ENCODE results near the gene LRPPRC. TPM values are rescaled to one million over a fixed set of nuclear protein-coding genes. Genes with fewer than 3 reads are reported as not detected.

Gene LRPPRC
- total and polyA plus RNA-seq, 7 donors: 47.3 to 198 (median 100) TPM

DNA sequence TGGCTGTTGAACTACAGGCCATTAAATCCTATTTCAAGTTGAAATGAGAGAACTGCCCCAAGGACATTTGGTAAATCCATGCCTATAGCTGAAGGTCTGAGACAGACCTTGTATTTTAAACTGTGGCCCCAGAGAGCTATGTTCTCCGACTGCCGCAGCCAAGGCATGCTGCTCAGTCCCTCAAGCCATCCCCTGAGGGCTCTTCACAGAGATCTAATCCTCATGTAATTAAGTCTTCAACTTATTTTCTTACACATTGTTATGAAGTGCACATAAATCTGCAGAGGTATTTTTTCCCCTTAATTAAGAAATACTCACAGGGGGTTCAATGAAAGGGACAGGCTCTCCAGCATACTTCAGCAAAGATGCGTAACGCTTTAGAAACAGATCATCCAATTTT is 106.4 kb downstream of the LRPPRC start:
- TF ChIP-seq, protein P1, sequence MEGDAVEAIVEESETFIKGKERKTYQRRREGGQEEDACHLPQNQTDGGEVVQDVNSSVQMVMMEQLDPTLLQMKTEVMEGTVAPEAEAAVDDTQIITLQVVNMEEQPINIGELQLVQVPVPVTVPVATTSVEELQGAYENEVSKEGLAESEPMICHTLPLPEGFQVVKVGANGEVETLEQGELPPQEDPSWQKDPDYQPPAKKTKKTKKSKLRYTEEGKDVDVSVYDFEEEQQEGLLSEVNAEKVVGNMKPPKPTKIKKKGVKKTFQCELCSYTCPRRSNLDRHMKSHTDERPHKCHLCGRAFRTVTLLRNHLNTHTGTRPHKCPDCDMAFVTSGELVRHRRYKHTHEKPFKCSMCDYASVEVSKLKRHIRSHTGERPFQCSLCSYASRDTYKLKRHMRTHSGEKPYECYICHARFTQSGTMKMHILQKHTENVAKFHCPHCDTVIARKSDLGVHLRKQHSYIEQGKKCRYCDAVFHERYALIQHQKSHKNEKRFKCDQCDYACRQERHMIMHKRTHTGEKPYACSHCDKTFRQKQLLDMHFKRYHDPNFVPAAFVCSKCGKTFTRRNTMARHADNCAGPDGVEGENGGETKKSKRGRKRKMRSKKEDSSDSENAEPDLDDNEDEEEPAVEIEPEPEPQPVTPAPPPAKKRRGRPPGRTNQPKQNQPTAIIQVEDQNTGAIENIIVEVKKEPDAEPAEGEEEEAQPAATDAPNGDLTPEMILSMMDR (IDR thresholded peaks at IDR 0.05): no peak
- no peaks in the 10 kb centered on the region for H3K9me3 ChIP-seq
- H3K4me1 ChIP-seq: no peaks in the 10 kb centered on the region
- H3K36me3 ChIP-seq (ENCODE audit: insufficient read depth in 1 of 2, low read depth in 1 of 2): peaks cover 18 to 87% of the 10 kb centered on the region in 2 donors
- no peaks in the 10 kb centered on the region for H3K27me3 ChIP-seq (ENCODE audit: insufficient read depth in 3 of 3, low read length in 2 of 3)
- no peak for DNase-seq
- WGBS, 3 donors: 94 to 97% (median 97%) methylated on average over 4 of the region's 4 CpGs
- intact Hi-C loops (cut with DNase I): no loop called here
- ATAC-seq: no peak
- no peak overlapping the region for H3K27ac ChIP-seq
- no peak overlapping the region for H3K4me3 ChIP-seq

DNA sequence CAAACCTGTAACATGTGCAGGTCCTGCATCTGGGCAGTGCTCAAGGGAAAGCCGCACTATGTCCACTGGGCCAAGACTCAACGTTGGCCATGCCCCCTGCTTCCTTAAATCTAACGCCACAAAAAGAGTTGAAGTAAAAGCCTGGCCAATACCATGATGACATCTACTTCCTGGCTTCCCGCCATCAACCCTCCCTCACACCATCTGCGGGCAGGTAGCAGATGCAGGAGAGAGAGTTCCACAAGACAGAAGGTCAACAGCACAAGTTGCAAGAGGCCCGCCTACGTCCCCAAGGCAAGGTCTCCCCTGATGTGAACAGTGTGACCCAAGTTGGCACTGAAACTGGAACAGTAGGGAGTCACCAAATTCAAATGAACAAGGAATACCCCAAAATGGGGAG is 108.6 kb downstream of the LRPPRC start:
- Histone ChIP-seq H3K36me3 (ENCODE audit: insufficient read depth in 1 of 2, low read depth in 1 of 2) (peaks cover 6 to 65% of the 10 kb centered on the region in 2 donors), H3K4me3 (no peak overlapping the region), H3K9me3 (no peaks in the 10 kb centered on the region), H3K27me3 (ENCODE audit: insufficient read depth in 3 of 3, low read length in 2 of 3) (no peaks in the 10 kb centered on the region), H3K27ac (no peak overlapping the region), H3K4me1 (no peaks in the 10 kb centered on the region)
- 89 to 95% (median 92%) methylated on average over 7 of the region's 7 CpGs for WGBS, 3 donors
- TF ChIP-seq, protein P1 (IDR thresholded peaks at IDR 0.05): no peak
- ATAC-seq (no peak), DNase-seq (no peak)
- intact Hi-C loops (cut with DNase I): no loop called here

DNA sequence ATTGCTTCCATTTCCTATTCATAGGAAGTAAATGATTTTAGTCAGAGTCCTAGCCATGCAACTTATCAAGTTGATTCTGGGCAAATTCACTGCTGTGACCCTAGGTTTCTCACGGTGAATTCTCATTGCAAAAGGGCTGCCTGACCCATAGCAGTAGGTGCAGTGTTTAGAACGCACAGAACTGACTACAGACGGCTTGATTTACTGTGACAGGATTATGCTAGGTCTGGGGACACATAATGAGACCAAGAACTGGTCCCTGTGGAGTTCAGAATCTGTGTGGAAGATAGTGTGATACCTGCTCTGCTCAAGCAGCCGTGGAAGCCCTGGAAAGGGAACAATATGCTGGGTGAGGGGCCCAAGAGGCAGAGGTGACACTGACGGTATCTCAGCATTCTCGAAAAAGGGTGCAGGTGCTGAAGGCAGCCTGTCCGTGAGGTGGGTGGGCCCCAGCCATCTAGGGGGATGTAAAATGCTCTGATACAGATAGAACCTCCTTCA is 110.6 kb downstream of the LRPPRC start:
- no peaks in the 10 kb centered on the region for H3K9me3 ChIP-seq
- ATAC-seq (no peak), DNase-seq (no peak)
- intact Hi-C loops (cut with DNase I): no loop called here
- no peak overlapping the region for H3K4me3 ChIP-seq
- H3K36me3 ChIP-seq (ENCODE audit: insufficient read depth in 1 of 2, low read depth in 1 of 2): peaks cover 4 to 45% of the 10 kb centered on the region in 2 donors
- TF ChIP-seq, protein P1 (IDR thresholded peaks at IDR 0.05): no peak
- H3K4me1 ChIP-seq: no peaks in the 10 kb centered on the region
- no peaks in the 10 kb centered on the region for H3K27me3 ChIP-seq (ENCODE audit: insufficient read depth in 3 of 3, low read length in 2 of 3)
- 74 to 77% (median 75%) methylated on average over 7 of the region's 7 CpGs for WGBS, 3 donors
- no peak overlapping the region for H3K27ac ChIP-seq

DNA sequence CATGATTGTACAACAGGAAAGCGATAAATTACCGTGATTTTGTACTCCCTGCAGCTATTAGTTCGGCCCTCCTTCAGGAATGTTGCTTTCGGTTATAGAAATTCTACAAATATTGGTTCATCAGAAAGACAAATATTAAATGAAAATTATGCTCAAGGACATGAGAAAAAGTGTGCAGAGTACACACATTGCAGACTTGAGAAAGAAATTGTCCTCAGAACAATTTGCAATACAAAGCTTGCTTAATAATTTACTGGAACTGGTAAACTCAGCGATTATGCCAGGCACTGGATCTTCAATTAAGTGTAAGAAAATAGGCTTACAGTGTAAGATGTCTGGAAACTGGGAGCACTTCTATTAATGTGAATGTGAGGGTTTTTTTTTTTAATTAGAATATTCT is 111.1 kb downstream of the LRPPRC start:
- H3K9me3 ChIP-seq: no peaks in the 10 kb centered on the region
- H3K4me3 ChIP-seq: no peak overlapping the region
- intact Hi-C loops (cut with DNase I): no loop called here
- no peak for ATAC-seq
- TF ChIP-seq, protein P1 (IDR thresholded peaks at IDR 0.05): no peak
- no peak overlapping the region for H3K27ac ChIP-seq
- no peaks in the 10 kb centered on the region for H3K4me1 ChIP-seq
- no peaks in the 10 kb centered on the region for H3K27me3 ChIP-seq (ENCODE audit: insufficient read depth in 3 of 3, low read length in 2 of 3)
- DNase-seq: no peak
- H3K36me3 ChIP-seq (ENCODE audit: insufficient read depth in 1 of 2, low read depth in 1 of 2): peaks cover 4 to 40% of the 10 kb centered on the region in 2 donors
- WGBS, 3 donors: 86 to 92% (median 91%) methylated on average over 5 of the region's 5 CpGs

DNA sequence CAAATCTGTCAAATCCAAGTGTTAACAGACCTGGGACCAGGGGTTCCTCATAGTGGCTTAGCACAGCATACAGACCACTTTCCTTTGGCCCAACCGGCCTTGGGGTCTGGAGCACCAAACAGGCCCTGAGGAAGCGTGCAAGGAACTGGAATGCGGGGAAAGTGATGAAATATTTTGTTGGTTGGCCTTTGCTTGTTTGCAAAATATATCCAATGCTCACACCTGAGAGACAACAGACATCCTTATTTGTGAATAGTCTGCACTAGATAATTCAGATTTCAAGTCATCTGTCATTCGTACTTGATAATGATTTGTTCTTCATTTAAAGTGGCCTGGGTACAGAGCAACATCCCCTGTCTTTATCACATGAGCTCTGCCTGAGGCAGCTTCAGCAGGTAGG is 113.5 kb downstream of the LRPPRC start:
- no peaks in the 10 kb centered on the region for H3K4me1 ChIP-seq
- ATAC-seq (no peak), DNase-seq (no peak)
- WGBS, 3 donors: 87 to 90% (median 87%) methylated on average over 4 of the region's 4 CpGs
- H3K4me3 ChIP-seq: no peak overlapping the region
- peaks cover 0 to 16% of the 10 kb centered on the region in 2 donors for H3K36me3 ChIP-seq (ENCODE audit: insufficient read depth in 1 of 2, low read depth in 1 of 2)
- H3K9me3 ChIP-seq: no peaks in the 10 kb centered on the region
- TF ChIP-seq, protein P1 (IDR thresholded peaks at IDR 0.05): no peak
- no peak overlapping the region for H3K27ac ChIP-seq
- no peaks in the 10 kb centered on the region for H3K27me3 ChIP-seq (ENCODE audit: insufficient read depth in 3 of 3, low read length in 2 of 3)
- intact Hi-C loops (cut with DNase I): no loop called here

All from psoas muscle (tissue), 8 donors.